WERI-Rb-1 (cell line): ENCODE results near the gene ABCC4.

Source experiments
- DNase-seq: peaks from one replicate; pipeline ENCODE4 v3.0.0-alpha.2; 2020
- H3K27ac ChIP-seq: fragments of 250-450 bp; sonication (Bioruptor Pico); 2 replicates; pipeline ENCODE4 v1.5.1; 2020; ENCODE audit warnings: mild to moderate bottlenecking, moderate library complexity
- H3K27me3 ChIP-seq: fragments of 250-450 bp; sonication (Bioruptor Pico); 2 replicates; pipeline ENCODE4 v1.5.1; 2021; ENCODE audit warnings: mild to moderate bottlenecking, low read depth, moderate library complexity; ENCODE audit not compliant: insufficient read depth, severe bottlenecking
- H3K36me3 ChIP-seq: fragments of 250-450 bp; sonication (Bioruptor Pico); 2 replicates; pipeline ENCODE4 v1.5.1; 2020; ENCODE audit warnings: mild to moderate bottlenecking, moderate library complexity
- H3K4me3 ChIP-seq: 2 replicates; pipeline ENCODE4 v1.5.1; 2011; ENCODE audit warnings: low read depth, mild to moderate bottlenecking, control low read depth, low read length
- H3K9me3 ChIP-seq: fragments of 250-450 bp; sonication (Bioruptor Pico); 2 replicates; pipeline ENCODE4 v1.5.1; 2021; ENCODE audit warnings: mild to moderate bottlenecking, moderate library complexity; ENCODE audit not compliant: severe bottlenecking
- TF ChIP-seq, protein P1 (sequence below): IDR thresholded peaks from 2 replicates; pipeline ENCODE4 v1.5.1; 2011; ENCODE audit warnings: low read depth, mild to moderate bottlenecking, control low read depth, inconsistent platforms, low read length

The ABCC4 gene

DNA sequence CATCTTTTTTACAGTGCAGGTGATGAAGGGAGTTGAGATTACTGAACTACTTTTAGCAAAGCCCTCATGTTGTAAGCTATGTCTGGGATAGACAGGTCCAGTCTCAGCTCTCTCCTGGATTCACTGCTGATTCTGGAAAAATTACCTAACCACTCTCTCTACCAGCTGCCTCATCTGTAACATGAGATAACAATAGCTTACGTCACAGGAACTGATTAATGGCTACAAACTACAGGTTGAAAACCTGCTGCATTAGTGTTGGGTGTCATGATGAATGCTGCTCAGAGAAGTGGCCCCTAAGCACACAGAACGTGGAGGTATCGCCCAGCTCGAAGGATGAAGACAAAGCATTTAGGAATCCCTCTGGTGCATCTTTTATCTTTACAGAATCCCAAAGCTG lies 277.8 kb downstream of the ABCC4 start:
- Histone ChIP-seq H3K36me3 (no peaks in the 10 kb centered on the region), H3K27me3 (no peaks in the 10 kb centered on the region), H3K4me3 (no peak overlapping the region), H3K9me3 (no peaks in the 10 kb centered on the region), H3K27ac (no peak overlapping the region)
- TF ChIP-seq, protein P1, sequence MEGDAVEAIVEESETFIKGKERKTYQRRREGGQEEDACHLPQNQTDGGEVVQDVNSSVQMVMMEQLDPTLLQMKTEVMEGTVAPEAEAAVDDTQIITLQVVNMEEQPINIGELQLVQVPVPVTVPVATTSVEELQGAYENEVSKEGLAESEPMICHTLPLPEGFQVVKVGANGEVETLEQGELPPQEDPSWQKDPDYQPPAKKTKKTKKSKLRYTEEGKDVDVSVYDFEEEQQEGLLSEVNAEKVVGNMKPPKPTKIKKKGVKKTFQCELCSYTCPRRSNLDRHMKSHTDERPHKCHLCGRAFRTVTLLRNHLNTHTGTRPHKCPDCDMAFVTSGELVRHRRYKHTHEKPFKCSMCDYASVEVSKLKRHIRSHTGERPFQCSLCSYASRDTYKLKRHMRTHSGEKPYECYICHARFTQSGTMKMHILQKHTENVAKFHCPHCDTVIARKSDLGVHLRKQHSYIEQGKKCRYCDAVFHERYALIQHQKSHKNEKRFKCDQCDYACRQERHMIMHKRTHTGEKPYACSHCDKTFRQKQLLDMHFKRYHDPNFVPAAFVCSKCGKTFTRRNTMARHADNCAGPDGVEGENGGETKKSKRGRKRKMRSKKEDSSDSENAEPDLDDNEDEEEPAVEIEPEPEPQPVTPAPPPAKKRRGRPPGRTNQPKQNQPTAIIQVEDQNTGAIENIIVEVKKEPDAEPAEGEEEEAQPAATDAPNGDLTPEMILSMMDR: no peak
- DNase-seq: no peak

DNA sequence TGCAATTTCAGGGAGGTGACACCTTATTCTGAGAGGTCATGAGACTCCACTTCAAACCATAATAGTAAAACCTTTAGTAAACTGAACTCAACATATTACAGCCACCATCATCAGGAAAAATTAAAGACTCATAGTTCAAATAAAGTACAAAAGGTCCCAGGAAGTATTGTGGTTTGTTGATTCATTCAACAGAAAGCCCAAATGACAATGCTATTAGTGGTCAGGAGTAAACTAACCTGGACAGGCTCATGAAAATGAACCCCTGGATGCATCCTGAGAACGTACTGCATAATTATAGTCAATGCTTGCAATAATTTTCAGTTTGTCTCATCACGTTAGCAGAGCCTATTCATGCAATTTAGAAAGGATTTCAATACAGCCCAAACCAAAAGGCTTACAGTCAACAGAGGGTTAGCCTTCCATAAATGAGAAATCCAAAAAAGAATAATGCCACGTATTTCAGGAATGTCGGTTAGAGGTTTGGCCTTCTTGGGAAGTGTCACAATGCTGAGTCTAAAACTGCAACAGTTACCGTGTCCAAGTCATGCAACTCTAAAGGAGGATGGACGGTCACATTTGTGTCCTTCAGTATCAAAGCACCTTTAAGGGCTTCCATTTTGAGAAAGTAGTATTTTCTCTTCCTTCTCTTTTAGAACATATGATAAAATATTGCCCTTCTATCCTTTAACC lies 280.8 kb downstream of the ABCC4 start:
- Histone ChIP-seq H3K9me3 (no peaks in the 10 kb centered on the region), H3K27me3 (no peaks in the 10 kb centered on the region), H3K4me3 (no peak overlapping the region), H3K36me3 (no peaks in the 10 kb centered on the region), H3K27ac (no peak overlapping the region)
- no peak for DNase-seq
- TF ChIP-seq, protein P1: no peak

DNA sequence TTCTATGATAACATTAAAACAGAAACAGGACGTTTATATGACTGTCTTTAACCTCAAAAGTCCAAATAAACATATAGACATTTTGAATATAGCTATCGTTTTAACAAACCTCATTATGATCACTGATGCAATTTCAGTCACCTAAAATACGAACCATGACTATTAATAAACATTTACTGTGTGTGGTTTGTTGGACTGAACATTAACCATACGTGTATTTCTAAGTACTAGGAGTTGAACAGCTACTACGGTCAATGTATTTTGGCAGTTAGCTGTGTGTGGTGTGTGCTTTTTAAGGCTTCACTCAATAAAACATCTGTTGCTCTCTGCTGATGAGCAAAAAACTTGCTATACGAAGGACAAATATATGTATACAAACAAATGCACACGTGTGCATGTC lies 281.4 kb downstream of the ABCC4 start:
- H3K36me3 ChIP-seq: no peaks in the 10 kb centered on the region
- TF ChIP-seq, protein P1: no peak
- no peak overlapping the region for H3K4me3 ChIP-seq
- H3K27me3 ChIP-seq: no peaks in the 10 kb centered on the region
- H3K27ac ChIP-seq: no peak overlapping the region
- H3K9me3 ChIP-seq: no peaks in the 10 kb centered on the region
- DNase-seq: no peak

DNA sequence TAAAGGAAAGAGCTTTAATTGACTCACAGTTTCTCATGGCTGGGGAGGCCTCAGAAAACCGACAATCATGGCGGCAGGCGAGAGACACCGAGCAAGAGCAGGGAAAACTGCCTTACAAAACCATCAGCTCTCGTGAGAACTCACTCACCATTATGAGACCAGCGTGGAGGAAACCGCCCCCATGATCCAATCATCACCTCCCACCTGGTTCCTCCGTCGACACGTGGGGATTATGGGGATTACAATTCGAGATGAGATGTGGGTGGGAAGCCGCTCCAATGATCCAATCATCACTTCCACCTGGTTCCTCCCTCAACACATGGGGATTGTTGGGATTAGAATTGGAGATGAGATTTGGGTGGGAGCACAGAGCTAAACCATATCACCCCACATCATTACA lies 293.9 kb downstream of the ABCC4 start:
- Histone ChIP-seq H3K36me3 (no peaks in the 10 kb centered on the region), H3K9me3 (peaks cover 2% of the 10 kb centered on the region), H3K27me3 (no peaks in the 10 kb centered on the region), H3K4me3 (no peak overlapping the region), H3K27ac (no peak overlapping the region)
- TF ChIP-seq, protein P1: no peak
- DNase-seq: peak; percentile 60

DNA sequence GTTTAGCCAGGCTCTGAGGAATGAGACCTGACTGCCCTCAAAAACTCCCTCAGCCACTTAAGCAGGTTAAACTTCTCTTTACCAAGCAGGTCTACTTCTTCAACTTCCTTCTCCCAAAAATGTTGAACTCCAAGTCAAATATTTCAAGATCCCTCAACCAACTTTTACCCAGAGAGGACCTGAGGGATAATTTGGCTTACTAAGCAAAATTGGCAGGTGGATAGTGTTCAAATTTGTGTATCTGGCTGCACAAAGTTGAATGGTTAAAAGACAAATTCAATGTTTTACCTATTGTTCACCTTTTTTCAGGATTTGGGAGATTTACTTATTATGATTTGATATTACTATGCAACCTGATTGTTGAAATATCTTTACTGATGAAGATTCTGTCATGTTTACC lies 296.0 kb downstream of the ABCC4 start:
- DNase-seq: no peak
- TF ChIP-seq, protein P1: no peak
- Histone ChIP-seq H3K27ac (no peak overlapping the region), H3K27me3 (no peaks in the 10 kb centered on the region), H3K36me3 (no peaks in the 10 kb centered on the region), H3K4me3 (no peak overlapping the region), H3K9me3 (peaks cover 2% of the 10 kb centered on the region)
